ENCODE measurements around the gene HSD17B10. TPM values are rescaled to one million over a fixed set of nuclear protein-coding genes. Genes with fewer than 3 reads are reported as not detected.

Gene HSD17B10
- total RNA-seq, result 100 to 1,000 TPM in 1 of 4 donors, 10 to 100 TPM in 3; 68.1 to 137 (median 86.0) TPM

- Histone ChIP-seq H3K27ac (peak within 1 kb of the TSS; percentile 23 to 85 (median 71)), H3K36me3 (peaks cover 0 to 34% (median 0%) of the 10 kb centered on the region in 3 donors), H3K4me3 (peak within 1 kb of the TSS; percentile 36 to 69 (median 51)), H3K27me3 (peaks cover 0 to 31% of the 10 kb centered on the region in 2 donors), H3K4me1 (peaks cover 0 to 17% (median 0%) of the 10 kb centered on the region in 4 donors), H3K9me3 (no peaks in the 10 kb centered on the region)
- 1 to 41% methylated on average over 40 to 60 of the region's 61 CpGs for WGBS, 2 donors
- TF ChIP-seq EP300 (IDR thresholded peaks at IDR 0.05) (peak in 1 of 2 donors; percentile 76), CTCF (IDR thresholded peaks at IDR 0.05) (no peak), POLR2A (IDR thresholded peaks at IDR 0.05) (peak in 1 of 2 donors; percentile 48)
- peak; percentile 70 for DNase-seq (ENCODE audit: low spot score in 2 of 2)
These were observed at the start of gene HSD17B10 for GRCh38 chrX:53433651-53434639. Gene HSD17B10, minus strand, starts transcription at chrX:53434370. Its CDS starts 25 bp downstream, at chrX:53434345.

- DNase-seq (ENCODE audit: low spot score in 2 of 2), result no peak
- Histone ChIP-seq H3K36me3 (no peaks in the 10 kb centered on the region), H3K4me1 (no peaks in the 10 kb centered on the region), H3K27ac (no peak overlapping the region), H3K4me3 (no peak overlapping the region), H3K9me3 (no peaks in the 10 kb centered on the region), H3K27me3 (peaks cover 0 to 10% of the 10 kb centered on the region in 2 donors)
- 44 to 71% methylated on average over 1 to 2 of the region's 2 CpGs for WGBS, 2 donors
- TF ChIP-seq EP300 (IDR thresholded peaks at IDR 0.05) (no peak), POLR2A (IDR thresholded peaks at IDR 0.05) (no peak)
These were observed 49.2 kb upstream of the HSD17B10 start for GRCh38 chrX:53483416-53483815.

- Histone ChIP-seq H3K4me3 (no peak overlapping the region), H3K4me1 (no peaks in the 10 kb centered on the region), H3K27me3 (peaks cover 0 to 13% of the 10 kb centered on the region in 2 donors), H3K27ac (no peak overlapping the region), H3K9me3 (no peaks in the 10 kb centered on the region), H3K36me3 (no peaks in the 10 kb centered on the region)
- 50 to 51% methylated on average over 2 of the region's 2 CpGs for WGBS, 2 donors
- DNase-seq (ENCODE audit: low spot score in 2 of 2), result peak; percentile 11 to 48
- TF ChIP-seq CTCF (IDR thresholded peaks at IDR 0.05) (peak in 3 of 5 experiments; percentile 23 to 38 (median 32)), EP300 (IDR thresholded peaks at IDR 0.05) (no peak), POLR2A (IDR thresholded peaks at IDR 0.05) (no peak)
These were observed 47.8 kb upstream of the HSD17B10 start for GRCh38 chrX:53481816-53482465.

- TF ChIP-seq POLR2A (IDR thresholded peaks at IDR 0.05), result no peak
- no peak for TF ChIP-seq EP300 (IDR thresholded peaks at IDR 0.05)
- no peak for TF ChIP-seq CTCF (IDR thresholded peaks at IDR 0.05)
- Histone ChIP-seq H3K4me1 (no peaks in the 10 kb centered on the region), H3K36me3 (no peaks in the 10 kb centered on the region), H3K4me3 (no peak overlapping the region), H3K27me3 (peaks cover 0 to 13% of the 10 kb centered on the region in 2 donors), H3K9me3 (no peaks in the 10 kb centered on the region), H3K27ac (no peak overlapping the region)
- 39% methylated on average over 5 of the region's 5 CpGs for WGBS, 2 donors
- no peak for DNase-seq (ENCODE audit: low spot score in 2 of 2)
These were observed 46.9 kb upstream of the HSD17B10 start for GRCh38 chrX:53481093-53481492.

- H3K27me3 ChIP-seq, result peaks cover 0 to 18% of the 10 kb centered on the region in 2 donors
- no peaks in the 10 kb centered on the region for H3K9me3 ChIP-seq
- TF ChIP-seq POLR2A (IDR thresholded peaks at IDR 0.05), result no peak
- TF ChIP-seq EP300 (IDR thresholded peaks at IDR 0.05), result no peak
- TF ChIP-seq CTCF (IDR thresholded peaks at IDR 0.05), result no peak
- no peak overlapping the region for H3K27ac ChIP-seq
- DNase-seq (ENCODE audit: low spot score in 2 of 2), result no peak
- no peak overlapping the region for H3K4me3 ChIP-seq
- WGBS, 2 donors, result 74% methylated on average over 5 of the region's 5 CpGs
- H3K4me1 ChIP-seq, result no peaks in the 10 kb centered on the region
- H3K36me3 ChIP-seq, result no peaks in the 10 kb centered on the region
These were observed 45.1 kb upstream of the HSD17B10 start for GRCh38 chrX:53479301-53479700.
